Astrocyte of the cerebellum (primary cell): ENCODE results near the gene FRMD4B.
"Not testable (repeated sequence)": the region's sequence is repeated elsewhere in the genome, so short reads cannot be mapped to it uniquely, and the experiment has no call there.

Experiments
- DNase-seq: peaks from one replicate; pipeline ENCODE4 v3.0.0-alpha.2; 2011; ENCODE audit warnings: low read depth
- H3K4me3 ChIP-seq: 2 replicates; pipeline ENCODE4 v1.5.1; 2011; ENCODE audit warnings: mild to moderate bottlenecking, low read depth, low read length, moderate library complexity
- in situ Hi-C: cut with HindIII; loops from 2 replicates; pipeline ENCODE4 v1.10.0; 2017; ENCODE audit warnings: low sequenced_read_pairs
- TF ChIP-seq, protein P1 (sequence below): IDR thresholded peaks from 2 replicates; pipeline ENCODE4 v1.5.1; 2012; ENCODE audit warnings: low read length, low read depth, moderate library complexity, mild to moderate bottlenecking; ENCODE audit errors: missing control alignments

FRMD4B gene

DNA sequence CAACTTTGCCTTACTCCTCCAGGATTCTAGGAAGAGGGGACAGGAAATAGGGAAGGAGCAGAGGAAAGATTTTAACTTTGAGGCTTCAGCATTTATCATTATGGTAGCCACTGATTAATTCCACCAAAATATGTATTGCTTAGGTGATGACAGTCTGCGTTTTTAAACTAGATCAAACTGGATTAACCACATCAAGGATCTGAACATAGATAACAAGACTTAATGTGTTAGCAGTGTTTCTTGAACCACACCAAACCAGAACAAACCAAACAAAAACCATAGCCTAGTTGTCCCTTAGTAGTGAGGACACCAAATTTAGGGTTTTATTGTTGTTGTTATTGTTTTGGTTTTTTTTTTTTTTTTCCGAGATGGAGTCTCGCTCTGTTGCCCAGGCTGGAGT, 150.0 kb downstream of the FRMD4B start:
- TF ChIP-seq, protein P1, sequence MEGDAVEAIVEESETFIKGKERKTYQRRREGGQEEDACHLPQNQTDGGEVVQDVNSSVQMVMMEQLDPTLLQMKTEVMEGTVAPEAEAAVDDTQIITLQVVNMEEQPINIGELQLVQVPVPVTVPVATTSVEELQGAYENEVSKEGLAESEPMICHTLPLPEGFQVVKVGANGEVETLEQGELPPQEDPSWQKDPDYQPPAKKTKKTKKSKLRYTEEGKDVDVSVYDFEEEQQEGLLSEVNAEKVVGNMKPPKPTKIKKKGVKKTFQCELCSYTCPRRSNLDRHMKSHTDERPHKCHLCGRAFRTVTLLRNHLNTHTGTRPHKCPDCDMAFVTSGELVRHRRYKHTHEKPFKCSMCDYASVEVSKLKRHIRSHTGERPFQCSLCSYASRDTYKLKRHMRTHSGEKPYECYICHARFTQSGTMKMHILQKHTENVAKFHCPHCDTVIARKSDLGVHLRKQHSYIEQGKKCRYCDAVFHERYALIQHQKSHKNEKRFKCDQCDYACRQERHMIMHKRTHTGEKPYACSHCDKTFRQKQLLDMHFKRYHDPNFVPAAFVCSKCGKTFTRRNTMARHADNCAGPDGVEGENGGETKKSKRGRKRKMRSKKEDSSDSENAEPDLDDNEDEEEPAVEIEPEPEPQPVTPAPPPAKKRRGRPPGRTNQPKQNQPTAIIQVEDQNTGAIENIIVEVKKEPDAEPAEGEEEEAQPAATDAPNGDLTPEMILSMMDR, result no peak
- in situ Hi-C loops, result no loop called here
- DNase-seq, result no peak
- H3K4me3 ChIP-seq, result no peak overlapping the region

GRCh38 chr3:69235227-69235626, 150.7 kb downstream of the FRMD4B start:
- in situ Hi-C loops, DNase-seq, H3K4me3 ChIP-seq: not testable (repeated sequence)

GRCh38 chr3:69232482-69232881, 153.4 kb downstream of the FRMD4B start:
- TF ChIP-seq, protein P1, result no peak
- no peak overlapping the region for H3K4me3 ChIP-seq
- DNase-seq, result no peak
- in situ Hi-C loops, result no loop called here

GRCh38 chr3:69231929-69232440, 153.9 kb downstream of the FRMD4B start:
- no peak for DNase-seq
- TF ChIP-seq, protein P1, result no peak
- no peak overlapping the region for H3K4me3 ChIP-seq
- in situ Hi-C loops, result no loop called here

GRCh38 chr3:69226071-69226470, 159.8 kb downstream of the FRMD4B start:
- TF ChIP-seq, protein P1, result no peak
- no peak overlapping the region for H3K4me3 ChIP-seq
- no peak for DNase-seq
- in situ Hi-C loops, result no loop called here

- DNase-seq, result no peak
- TF ChIP-seq, protein P1, result no peak
- H3K4me3 ChIP-seq, result no peak overlapping the region
- in situ Hi-C loops, result no loop called here
Measured at GRCh38 chr3:69219101-69219708, 166.7 kb downstream of the FRMD4B start.

DNA sequence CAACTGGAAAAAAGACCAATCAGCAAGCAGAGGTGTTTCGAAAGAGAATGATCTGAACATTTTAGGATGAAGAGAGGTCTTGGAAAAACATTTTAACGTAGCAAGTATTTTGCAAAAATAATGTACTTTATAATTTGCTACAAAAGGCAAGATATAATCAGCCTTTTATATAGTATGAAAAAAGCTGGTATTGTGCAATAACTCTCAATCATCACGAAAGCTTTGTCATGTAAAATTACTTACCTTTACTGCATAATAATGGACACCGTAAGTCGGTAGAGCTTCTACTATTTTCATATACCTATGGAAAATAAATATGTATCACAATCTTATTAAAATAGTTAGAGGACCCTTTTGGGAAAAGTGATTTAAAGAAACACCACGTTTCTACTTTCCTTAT, 167.8 kb downstream of the FRMD4B start:
- TF ChIP-seq, protein P1, result no peak
- DNase-seq, result no peak
- in situ Hi-C loops, result no loop called here
- no peak overlapping the region for H3K4me3 ChIP-seq
